T47D (cell line): ENCODE results near the gene BMP7.

ENCODE experiments used
- DNase-seq, 2 experiments: peaks; one replicate each; pipeline versions ENCODE4 v3.0.0 to v3.0.0-alpha.2; 2011 to 2012; ENCODE audit warnings: low read depth in 1 of 2, low spot score in 1 of 2
- JUND ChIP-seq: IDR thresholded peaks from 2 replicates; pipeline ENCODE4 v1.6.1; 2012; ENCODE audit warnings: low read depth
- in situ Hi-C: cut with HindIII; loops from 2 replicates; pipeline ENCODE4 v1.10.0; 2016; ENCODE audit warnings: low sequenced_read_pairs, low pct_unique_long_range_greater_than_20kb

Gene BMP7

DNA sequence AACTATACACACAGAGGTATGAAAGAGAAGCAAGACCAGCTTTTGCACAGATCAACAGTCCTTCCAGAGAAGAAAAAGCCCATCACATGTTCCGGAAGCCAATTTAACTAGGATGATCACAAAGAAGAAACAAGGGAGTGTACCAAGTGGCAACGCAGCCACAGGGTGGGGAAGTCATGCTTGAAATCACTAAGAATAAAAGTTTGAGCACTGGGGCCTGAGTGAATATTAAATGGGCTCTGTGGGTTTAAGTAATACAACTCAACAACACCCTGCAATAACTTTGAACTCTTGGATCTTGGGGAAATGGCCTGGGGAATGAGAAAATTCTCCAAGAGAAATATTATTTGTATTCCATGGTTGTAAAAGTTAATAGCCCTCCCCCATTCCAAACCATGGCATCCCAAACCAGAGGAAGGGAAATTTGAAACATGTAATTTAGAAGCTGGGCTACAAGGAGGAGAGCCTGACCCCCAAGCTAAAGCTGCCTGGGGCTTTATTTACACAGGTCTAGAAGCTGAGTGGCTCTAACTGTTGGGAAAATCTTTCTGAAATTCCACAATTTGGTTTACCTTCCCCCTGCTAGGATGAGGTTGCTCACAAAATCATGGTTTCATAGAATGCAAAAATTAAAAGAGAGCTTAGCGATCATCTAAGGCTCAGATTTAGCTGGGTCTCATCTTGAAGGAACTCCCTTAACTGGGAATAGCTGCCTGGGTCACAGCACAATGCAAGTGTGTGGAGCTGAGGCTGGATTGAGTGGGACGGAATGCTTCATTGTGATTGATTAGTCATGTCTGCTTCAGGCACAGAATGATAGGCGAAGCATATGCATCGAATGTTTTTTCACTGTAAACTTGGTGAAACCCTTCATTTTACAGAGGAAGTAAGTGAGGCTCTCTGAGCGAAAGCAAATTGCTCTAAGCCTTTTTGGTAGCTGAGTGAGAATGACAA is 143.6 kb downstream of the BMP7 start:
- DNase-seq = no peak
- TF ChIP-seq JUND = no peak
- in situ Hi-C loops = no loop called here

- in situ Hi-C loops = no loop called here
- no peak for DNase-seq
- TF ChIP-seq JUND = no peak
Observed at GRCh38 chr20:57118964-57119363, 147.5 kb downstream of the BMP7 start.
